ENCODE measurements around the gene ARHGAP31.
A peak's percentile ranks its signal among the peaks of the same experiment; 100 is the strongest.
"Not testable (repeated sequence)": the region's sequence is repeated elsewhere in the genome, so short reads cannot be mapped to it uniquely, and the experiment has no call there.

ARHGAP31 gene

GRCh38 chr3:119293871-119294695 lies at the start of gene ARHGAP31:
Gene ARHGAP31, plus strand, starts transcription at chr3:119294383. Its CDS starts 522 bp downstream, at chr3:119294905.
- DNase-seq: no peak

GRCh38 chr3:119245778-119246177 lies 48.4 kb upstream of the ARHGAP31 start:
- DNase-seq: no peak

GRCh38 chr3:119255214-119255613 lies 39.0 kb upstream of the ARHGAP31 start:
- DNase-seq: no peak

GRCh38 chr3:119257111-119257510 lies 37.1 kb upstream of the ARHGAP31 start:
- DNase-seq: no peak

- DNase-seq: no peak
Observed at GRCh38 chr3:119257654-119258410, 36.4 kb upstream of the ARHGAP31 start.

- DNase-seq: no peak
Observed at GRCh38 chr3:119258915-119259314, 35.3 kb upstream of the ARHGAP31 start.

GRCh38 chr3:119259821-119260220 lies 34.4 kb upstream of the ARHGAP31 start:
- no peak for DNase-seq

GRCh38 chr3:119261055-119261454 lies 33.1 kb upstream of the ARHGAP31 start:
- DNase-seq: no peak

- DNase-seq: not testable (repeated sequence)
Observed at GRCh38 chr3:119270212-119270611, 24.0 kb upstream of the ARHGAP31 start.

- no peak for DNase-seq
Observed at GRCh38 chr3:119276680-119277079, 17.5 kb upstream of the ARHGAP31 start.

- DNase-seq: no peak
Observed at GRCh38 chr3:119279101-119279554, 15.1 kb upstream of the ARHGAP31 start.

GRCh38 chr3:119279584-119280243 lies 14.5 kb upstream of the ARHGAP31 start:
- DNase-seq: no peak

GRCh38 chr3:119288669-119289403 lies 5.3 kb upstream of the ARHGAP31 start:
- no peak for DNase-seq

GRCh38 chr3:119289404-119289770 lies 4.8 kb upstream of the ARHGAP31 start:
- peak; percentile 39 for DNase-seq

- DNase-seq: no peak
Observed at GRCh38 chr3:119290613-119291012, 3.6 kb upstream of the ARHGAP31 start.

GRCh38 chr3:119291062-119291700 lies 3.0 kb upstream of the ARHGAP31 start:
- no peak for DNase-seq

GRCh38 chr3:119292666-119293065 lies 1.5 kb upstream of the ARHGAP31 start:
- DNase-seq: no peak

- DNase-seq: no peak
Observed at GRCh38 chr3:119293105-119293870, 895 bp upstream of the ARHGAP31 start.

GRCh38 chr3:119294696-119295671 lies 801 bp downstream of the ARHGAP31 start:
- DNase-seq: no peak

All from GF-D8 (cell line).